GM23248 (cell line): ENCODE data around the gene FARP2. TPM values are rescaled to one million over a fixed set of nuclear protein-coding genes. Genes with fewer than 3 reads are reported as not detected.

Source experiments
- DNase-seq: peaks from one replicate; pipeline ENCODE4 v3.0.0-alpha.2; 2015
- H2AFZ ChIP-seq: fragments of 200-600 bp; sonication (generic); 2 replicates; pipeline ENCODE4 v1.6.1; 2016; ENCODE audit warnings: antibody characterized with exemption
- H3F3A ChIP-seq: fragments of 200-600 bp; sonication (generic); 2 replicates; pipeline ENCODE4 v1.6.1; 2016; ENCODE audit warnings: mild to moderate bottlenecking, antibody characterized with exemption, mixed run types; ENCODE audit not compliant: insufficient read depth
- H3K27ac ChIP-seq: fragments of 200-600 bp; sonication (generic); 2 replicates; pipeline ENCODE4 v1.5.1; 2016; ENCODE audit warnings: mild to moderate bottlenecking
- H3K27me3 ChIP-seq: fragments of 200-600 bp; sonication (generic); replicated peaks from 2 replicates; pipeline ENCODE4 v1.6.1; 2016; ENCODE audit warnings: mild to moderate bottlenecking; ENCODE audit not compliant: insufficient read depth
- H3K36me3 ChIP-seq: fragments of 200-600 bp; sonication (generic); 2 replicates; pipeline ENCODE4 v1.6.1; 2016; ENCODE audit warnings: low read depth, mild to moderate bottlenecking
- H3K4me1 ChIP-seq: fragments of 200-600 bp; sonication (generic); 2 replicates; pipeline ENCODE4 v1.6.1; 2016; ENCODE audit warnings: mild to moderate bottlenecking; ENCODE audit not compliant: insufficient read depth
- H3K4me2 ChIP-seq: fragments of 200-600 bp; sonication (generic); one replicate; pipeline ENCODE4 v1.6.1; 2016; ENCODE audit warnings: mild to moderate bottlenecking; ENCODE audit not compliant: unreplicated experiment
- H3K4me3 ChIP-seq: fragments of 200-600 bp; sonication (generic); 2 replicates; pipeline ENCODE4 v1.5.1; 2016; ENCODE audit warnings: mild to moderate bottlenecking
- H3K79me2 ChIP-seq: fragments of 200-600 bp; sonication (generic); 2 replicates; pipeline ENCODE4 v1.6.1; 2016; ENCODE audit warnings: mild to moderate bottlenecking; ENCODE audit not compliant: insufficient read depth
- H3K9ac ChIP-seq: fragments of 200-600 bp; sonication (generic); 2 replicates; pipeline ENCODE4 v1.6.1; 2016; ENCODE audit warnings: mild to moderate bottlenecking
- H3K9me2 ChIP-seq: fragments of 200-600 bp; sonication (generic); 2 replicates; pipeline ENCODE4 v1.6.1; 2016; ENCODE audit warnings: mixed run types, mild to moderate bottlenecking, moderate library complexity; ENCODE audit not compliant: insufficient read depth
- H3K9me3 ChIP-seq: fragments of 200-600 bp; sonication (generic); one replicate; pipeline ENCODE4 v1.6.1; 2017; ENCODE audit warnings: low read depth
- H4K20me1 ChIP-seq: fragments of 200-600 bp; sonication (generic); 2 replicates; pipeline ENCODE4 v1.6.0; 2016; ENCODE audit not compliant: insufficient read depth
- EZH2 ChIP-seq: fragments of 200-600 bp; sonication (generic); IDR thresholded peaks from 2 replicates; pipeline ENCODE4 v1.6.1; 2018; ENCODE audit warnings: antibody characterized with exemption, mild to moderate bottlenecking; ENCODE audit not compliant: insufficient read depth, poor library complexity, severe bottlenecking
- EZH2phosphoT487 ChIP-seq: fragments of 200-600 bp; sonication (generic); IDR thresholded peaks from 2 replicates; pipeline ENCODE4 v1.6.1; 2018; ENCODE audit warnings: antibody characterized with exemption, moderate library complexity, mild to moderate bottlenecking, low read depth; ENCODE audit not compliant: insufficient read depth
- WGBS, 2 experiments: methylation state at CpG; one replicate each; pipeline ENCODE4 v1.1.6; 2015 to 2017; ENCODE audit warnings: low lambda C conversion rate in 2 of 2, low coverage in 1 of 2; ENCODE audit errors: missing lambda C conversion rate in 2 of 2; 5-methylcytosine and 5-hydroxymethylcytosine counted together
- in situ Hi-C: fragments of 300-500 bp; cut with MboI; formaldehyde crosslinking; loops from 2 replicates; pipeline ENCODE4 v1.15.0; 2020
- polyA plus RNA-seq: library from polyadenylated mRNA; unstranded; fragments of >200 nt; fragmentation: Nextera tagmentation; extraction: Ambion mirVana; gene quantifications from 2 replicates; pipeline ENCODE4 v1.2.1, GENCODE V29; 2016
- total RNA-seq: library from RNA; depleted of rRNA; stranded (reverse); fragments of >200 nt; shearing (Covaris generic); gene quantifications from 2 replicates; pipeline ENCODE4 v1.2.3, GENCODE V29; 2014

The FARP2 gene
- total and polyA plus RNA-seq, 2 experiments from 2014 or later = 30.9 to 39.0 TPM

GRCh38 chr2:241458687-241459086, 102.6 kb downstream of the FARP2 start:
- Histone ChIP-seq H3K9ac (no peak overlapping the region), H2AFZ (no peak overlapping the region), H3K4me2 (no peak overlapping the region), H4K20me1 (no peaks in the 10 kb centered on the region), H3F3A (no peaks in the 10 kb centered on the region), H3K36me3 (no peaks in the 10 kb centered on the region), H3K4me1 (no peaks in the 10 kb centered on the region), H3K9me3 (no peaks in the 10 kb centered on the region), H3K27me3 (no peaks in the 10 kb centered on the region), H3K4me3 (no peak overlapping the region), H3K27ac (no peak overlapping the region), H3K9me2 (no peaks in the 10 kb centered on the region), H3K79me2 (no peaks in the 10 kb centered on the region)
- in situ Hi-C loops = no loop called here
- DNase-seq = no peak
- 68 to 74% methylated on average over 5 of the region's 5 CpGs for WGBS, 2 experiments
- no peak for TF ChIP-seq EZH2
- no peak for TF ChIP-seq EZH2phosphoT487

GRCh38 chr2:241459520-241459919, 103.4 kb downstream of the FARP2 start:
- H3K9me2 ChIP-seq = no peaks in the 10 kb centered on the region
- no peaks in the 10 kb centered on the region for H3K9me3 ChIP-seq
- H3K36me3 ChIP-seq = no peaks in the 10 kb centered on the region
- no peaks in the 10 kb centered on the region for H4K20me1 ChIP-seq
- no peak for DNase-seq
- no peak overlapping the region for H3K4me3 ChIP-seq
- no peak overlapping the region for H3K9ac ChIP-seq
- no peaks in the 10 kb centered on the region for H3K4me1 ChIP-seq
- no peak overlapping the region for H3K27ac ChIP-seq
- no peaks in the 10 kb centered on the region for H3K27me3 ChIP-seq
- H3F3A ChIP-seq = no peaks in the 10 kb centered on the region
- no peak for TF ChIP-seq EZH2
- TF ChIP-seq EZH2phosphoT487 = no peak
- no peak overlapping the region for H3K4me2 ChIP-seq
- H2AFZ ChIP-seq = no peak overlapping the region
- in situ Hi-C loops = no loop called here
- no peaks in the 10 kb centered on the region for H3K79me2 ChIP-seq
- 94 to 97% methylated on average over 11 to 13 of the region's 13 CpGs for WGBS, 2 experiments

GRCh38 chr2:241460631-241461030, 104.5 kb downstream of the FARP2 start:
- WGBS, 2 experiments = 55 to 65% methylated on average over 3 of the region's 3 CpGs
- in situ Hi-C loops = no loop called here

GRCh38 chr2:241461693-241462677, 105.9 kb downstream of the FARP2 start:
- H3K9me2 ChIP-seq = no peaks in the 10 kb centered on the region
- no peak overlapping the region for H2AFZ ChIP-seq
- H3K4me1 ChIP-seq = no peaks in the 10 kb centered on the region
- H3K9me3 ChIP-seq = no peaks in the 10 kb centered on the region
- no peak overlapping the region for H3K9ac ChIP-seq
- H3F3A ChIP-seq = no peaks in the 10 kb centered on the region
- 91 to 95% methylated on average over 19 of the region's 19 CpGs for WGBS, 2 experiments
- H4K20me1 ChIP-seq = no peaks in the 10 kb centered on the region
- no peak overlapping the region for H3K4me3 ChIP-seq
- DNase-seq = no peak
- H3K27ac ChIP-seq = no peak overlapping the region
- no peaks in the 10 kb centered on the region for H3K27me3 ChIP-seq
- H3K36me3 ChIP-seq = no peaks in the 10 kb centered on the region
- no peak overlapping the region for H3K4me2 ChIP-seq
- in situ Hi-C loops = no loop called here
- no peaks in the 10 kb centered on the region for H3K79me2 ChIP-seq
- TF ChIP-seq EZH2phosphoT487 (no peak), EZH2 (no peak)

More at GRCh38 chr2:241460631-241461030, 104.5 kb downstream of the FARP2 start:
- Histone ChIP-seq H3K9me2 (no peaks in the 10 kb centered on the region), H3K4me3 (no peak overlapping the region), H3K79me2 (no peaks in the 10 kb centered on the region), H3K27ac (no peak overlapping the region), H3K9me3 (no peaks in the 10 kb centered on the region), H3K4me1 (no peaks in the 10 kb centered on the region), H3K27me3 (no peaks in the 10 kb centered on the region), H3F3A (no peaks in the 10 kb centered on the region), H3K36me3 (no peaks in the 10 kb centered on the region), H2AFZ (no peak overlapping the region), H4K20me1 (no peaks in the 10 kb centered on the region), H3K4me2 (no peak overlapping the region), H3K9ac (no peak overlapping the region)
- DNase-seq = no peak
- no peak for TF ChIP-seq EZH2phosphoT487
- TF ChIP-seq EZH2 = no peak
